ENCODE results near the gene CASZ1. TPM values are rescaled to one million over a fixed set of nuclear protein-coding genes. Genes with fewer than 3 reads are reported as not detected.

Gene CASZ1
- total RNA-seq, 1 experiment from 2014 or later = 27.8 TPM

DNA sequence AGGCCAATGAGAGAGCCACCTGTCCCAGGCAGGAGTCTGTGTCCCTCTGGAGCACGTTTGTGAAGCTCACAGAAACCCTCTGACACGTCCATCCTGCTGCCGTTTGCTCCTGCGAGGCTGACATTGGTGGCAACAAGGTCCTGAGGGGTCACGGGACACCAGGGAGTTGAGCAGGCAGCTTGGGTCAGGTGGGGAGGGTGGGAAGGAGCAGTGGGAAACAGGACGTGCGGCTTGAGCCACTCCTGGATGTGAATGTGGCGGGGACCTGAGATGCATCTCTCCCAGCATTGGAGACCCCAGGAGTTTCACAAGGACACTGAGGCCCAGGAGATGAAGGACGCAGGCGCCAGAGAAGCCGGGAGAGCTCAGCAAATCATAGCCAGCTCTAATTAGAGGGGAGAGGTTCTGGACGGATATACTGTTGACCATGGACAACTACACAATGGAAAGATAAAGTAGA lies 172.7 kb downstream of the CASZ1 start:
- CTCF ChIA-PET = no interaction called here
- no TSS peak for BruUV-seq (replicated peaks)
- no peaks in the 10 kb centered on the region for H3K4me1 ChIP-seq (ENCODE audit: control insufficient read depth, insufficient read depth, low read length)
- POLR2A ChIA-PET = no interaction called here
- no peak overlapping the region for H3K27ac ChIP-seq (ENCODE audit: low read length)
- ATAC-seq = no peak
- DNase-seq (ENCODE audit: low read depth, low spot score) = no peak
- no peak overlapping the region for H3K4me3 ChIP-seq (ENCODE audit: low read depth in 2 of 2, low read length in 2 of 2)
- no peaks in the 10 kb centered on the region for H3K9me3 ChIP-seq (ENCODE audit: control insufficient read depth, insufficient read depth, low read depth, low read length)
- no peaks in the 10 kb centered on the region for H3K27me3 ChIP-seq (ENCODE audit: control insufficient read depth, insufficient read depth, low read length)
- intact Hi-C loops (cut with micrococcal nuclease; ENCODE audit: unreplicated experiment) (loop anchor here (10.0 kb wide), 1 partner anchor 109 kb away; no protein-coding TSS in a partner anchor), in situ Hi-C loops (cut with HindIII; ENCODE audit: low pct_unique_long_range_greater_than_20kb, low sequenced_read_pairs) (no loop called here)
- peaks cover 3% of the 10 kb centered on the region; the same call in 1 of the 2 replicates for H3K36me3 ChIP-seq (ENCODE audit: control insufficient read depth, insufficient read depth, low read length)
- TF ChIP-seq POLR2AphosphoS5 (IDR thresholded peaks at IDR 0.05; ENCODE audit: low read depth, low read length) (no peak), SIN3A (IDR thresholded peaks at IDR 0.05; ENCODE audit: borderline replicate concordance, insufficient read depth, low read depth, low read length) (no peak), TCF7L2 (IDR thresholded peaks at IDR 0.05; ENCODE audit: low read depth, low read length) (no peak)
- TF ChIP-seq, protein P1, sequence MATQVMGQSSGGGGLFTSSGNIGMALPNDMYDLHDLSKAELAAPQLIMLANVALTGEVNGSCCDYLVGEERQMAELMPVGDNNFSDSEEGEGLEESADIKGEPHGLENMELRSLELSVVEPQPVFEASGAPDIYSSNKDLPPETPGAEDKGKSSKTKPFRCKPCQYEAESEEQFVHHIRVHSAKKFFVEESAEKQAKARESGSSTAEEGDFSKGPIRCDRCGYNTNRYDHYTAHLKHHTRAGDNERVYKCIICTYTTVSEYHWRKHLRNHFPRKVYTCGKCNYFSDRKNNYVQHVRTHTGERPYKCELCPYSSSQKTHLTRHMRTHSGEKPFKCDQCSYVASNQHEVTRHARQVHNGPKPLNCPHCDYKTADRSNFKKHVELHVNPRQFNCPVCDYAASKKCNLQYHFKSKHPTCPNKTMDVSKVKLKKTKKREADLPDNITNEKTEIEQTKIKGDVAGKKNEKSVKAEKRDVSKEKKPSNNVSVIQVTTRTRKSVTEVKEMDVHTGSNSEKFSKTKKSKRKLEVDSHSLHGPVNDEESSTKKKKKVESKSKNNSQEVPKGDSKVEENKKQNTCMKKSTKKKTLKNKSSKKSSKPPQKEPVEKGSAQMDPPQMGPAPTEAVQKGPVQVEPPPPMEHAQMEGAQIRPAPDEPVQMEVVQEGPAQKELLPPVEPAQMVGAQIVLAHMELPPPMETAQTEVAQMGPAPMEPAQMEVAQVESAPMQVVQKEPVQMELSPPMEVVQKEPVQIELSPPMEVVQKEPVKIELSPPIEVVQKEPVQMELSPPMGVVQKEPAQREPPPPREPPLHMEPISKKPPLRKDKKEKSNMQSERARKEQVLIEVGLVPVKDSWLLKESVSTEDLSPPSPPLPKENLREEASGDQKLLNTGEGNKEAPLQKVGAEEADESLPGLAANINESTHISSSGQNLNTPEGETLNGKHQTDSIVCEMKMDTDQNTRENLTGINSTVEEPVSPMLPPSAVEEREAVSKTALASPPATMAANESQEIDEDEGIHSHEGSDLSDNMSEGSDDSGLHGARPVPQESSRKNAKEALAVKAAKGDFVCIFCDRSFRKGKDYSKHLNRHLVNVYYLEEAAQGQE (IDR thresholded peaks at IDR 0.05; ENCODE audit: insufficient read depth in 1 of 2, low read depth in 2 of 2, low read length in 1 of 2) = no peak
- TF ChIP-seq, protein P2, sequence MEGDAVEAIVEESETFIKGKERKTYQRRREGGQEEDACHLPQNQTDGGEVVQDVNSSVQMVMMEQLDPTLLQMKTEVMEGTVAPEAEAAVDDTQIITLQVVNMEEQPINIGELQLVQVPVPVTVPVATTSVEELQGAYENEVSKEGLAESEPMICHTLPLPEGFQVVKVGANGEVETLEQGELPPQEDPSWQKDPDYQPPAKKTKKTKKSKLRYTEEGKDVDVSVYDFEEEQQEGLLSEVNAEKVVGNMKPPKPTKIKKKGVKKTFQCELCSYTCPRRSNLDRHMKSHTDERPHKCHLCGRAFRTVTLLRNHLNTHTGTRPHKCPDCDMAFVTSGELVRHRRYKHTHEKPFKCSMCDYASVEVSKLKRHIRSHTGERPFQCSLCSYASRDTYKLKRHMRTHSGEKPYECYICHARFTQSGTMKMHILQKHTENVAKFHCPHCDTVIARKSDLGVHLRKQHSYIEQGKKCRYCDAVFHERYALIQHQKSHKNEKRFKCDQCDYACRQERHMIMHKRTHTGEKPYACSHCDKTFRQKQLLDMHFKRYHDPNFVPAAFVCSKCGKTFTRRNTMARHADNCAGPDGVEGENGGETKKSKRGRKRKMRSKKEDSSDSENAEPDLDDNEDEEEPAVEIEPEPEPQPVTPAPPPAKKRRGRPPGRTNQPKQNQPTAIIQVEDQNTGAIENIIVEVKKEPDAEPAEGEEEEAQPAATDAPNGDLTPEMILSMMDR (IDR thresholded peaks at IDR 0.05) = no peak

- BruUV-seq (replicated peaks) = no TSS peak
- Histone ChIP-seq H3K27ac (ENCODE audit: low read length) (no peak overlapping the region), H3K36me3 (ENCODE audit: control insufficient read depth, insufficient read depth, low read length) (peaks cover 3% of the 10 kb centered on the region; the same call in 1 of the 2 replicates), H3K4me1 (ENCODE audit: control insufficient read depth, insufficient read depth, low read length) (no peaks in the 10 kb centered on the region), H3K9me3 (ENCODE audit: control insufficient read depth, insufficient read depth, low read depth, low read length) (no peaks in the 10 kb centered on the region), H3K4me3 (ENCODE audit: low read depth in 2 of 2, low read length in 2 of 2) (no peak overlapping the region), H3K27me3 (ENCODE audit: control insufficient read depth, insufficient read depth, low read length) (no peaks in the 10 kb centered on the region)
- TF ChIP-seq SIN3A (IDR thresholded peaks at IDR 0.05; ENCODE audit: borderline replicate concordance, insufficient read depth, low read depth, low read length) (no peak), TCF7L2 (IDR thresholded peaks at IDR 0.05; ENCODE audit: low read depth, low read length) (no peak), POLR2AphosphoS5 (IDR thresholded peaks at IDR 0.05; ENCODE audit: low read depth, low read length) (no peak)
- TF ChIP-seq, protein P2 (IDR thresholded peaks at IDR 0.05) = no peak
- TF ChIP-seq, protein P1 (IDR thresholded peaks at IDR 0.05; ENCODE audit: insufficient read depth in 1 of 2, low read depth in 2 of 2, low read length in 1 of 2) = no peak
- CTCF ChIA-PET = no interaction called here
- POLR2A ChIA-PET = no interaction called here
- in situ Hi-C loops (cut with HindIII; ENCODE audit: low pct_unique_long_range_greater_than_20kb, low sequenced_read_pairs) (no loop called here), intact Hi-C loops (cut with micrococcal nuclease; ENCODE audit: unreplicated experiment) (loop anchor here (10.0 kb wide), 1 partner anchor 108 kb away; no protein-coding TSS in a partner anchor)
- ATAC-seq = no peak
- no peak for DNase-seq (ENCODE audit: low read depth, low spot score)
These were observed 173.3 kb downstream of the CASZ1 start for GRCh38 chr1:10622910-10623685.

Data from Panc1 (cell line).